Esophagus muscularis mucosa (tissue), 4 donors: ENCODE results near the gene RAVER2.

Source experiments
- CTCF ChIP-seq, 3 experiments: fragments of 200-600 bp in 2 of 3; fragments of 450-650 bp in 1 of 3; sonication (generic) in 2 of 3; IDR thresholded peaks; one replicate each; pipeline ENCODE4 v1.5.1; 2017 to 2019; ENCODE audit warnings: antibody characterized with exemption in 3 of 3, mild to moderate bottlenecking in 2 of 3, moderate library complexity in 1 of 3
- EP300 ChIP-seq: sonication (generic); formaldehyde crosslinking; IDR thresholded peaks from one replicate; pipeline ENCODE4 v1.6.1; 2017; ENCODE audit warnings: antibody characterized with exemption
- POLR2A ChIP-seq: fragments of 450-650 bp; IDR thresholded peaks from one replicate; pipeline ENCODE4 v1.6.1; 2017; ENCODE audit warnings: antibody characterized with exemption, moderate library complexity, mild to moderate bottlenecking, low read depth
- POLR2AphosphoS5 ChIP-seq, 2 donors: sonication (generic); formaldehyde crosslinking; IDR thresholded peaks; one replicate each; pipeline ENCODE4 v1.6.1; 2017; ENCODE audit warnings: antibody characterized with exemption in 2 of 2

GRCh38 chr1:64765012-64765411 is 20.1 kb downstream of the RAVER2 start:
- TF ChIP-seq CTCF (IDR thresholded peaks at IDR 0.05) (no peak), EP300 (no peak), POLR2A (no peak), POLR2AphosphoS5 (IDR thresholded peaks at IDR 0.05) (no peak)
